HG03196 (cell line): ENCODE measurements around the gene SCGN.

ENCODE experiments used
- ATAC-seq: cut with Tn5 transposase; IDR thresholded peaks from one replicate; pipeline ENCODE4 v1.9.1; 2021; ENCODE audit not compliant: unreplicated experiment

SCGN gene

DNA sequence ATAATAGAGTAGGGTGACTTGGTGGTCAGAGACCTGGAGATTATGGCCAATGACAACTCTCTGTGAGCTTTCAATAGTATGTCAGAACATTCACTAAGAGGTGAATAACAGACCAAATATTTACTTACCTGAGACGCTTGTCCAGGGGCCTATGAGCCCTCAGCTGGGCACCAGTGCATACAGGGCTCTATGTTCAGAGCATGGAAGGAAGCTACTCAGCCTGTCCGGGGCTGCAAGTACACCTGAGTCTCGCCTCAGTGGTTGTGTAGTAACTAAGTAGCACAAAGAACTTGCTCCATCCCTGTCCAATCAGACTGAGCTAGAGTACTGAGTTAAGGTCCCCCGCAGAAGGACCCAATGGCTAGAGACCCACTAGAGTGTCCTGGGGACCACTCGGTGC lies 11.6 kb upstream of the SCGN start:
- no peak for ATAC-seq

DNA sequence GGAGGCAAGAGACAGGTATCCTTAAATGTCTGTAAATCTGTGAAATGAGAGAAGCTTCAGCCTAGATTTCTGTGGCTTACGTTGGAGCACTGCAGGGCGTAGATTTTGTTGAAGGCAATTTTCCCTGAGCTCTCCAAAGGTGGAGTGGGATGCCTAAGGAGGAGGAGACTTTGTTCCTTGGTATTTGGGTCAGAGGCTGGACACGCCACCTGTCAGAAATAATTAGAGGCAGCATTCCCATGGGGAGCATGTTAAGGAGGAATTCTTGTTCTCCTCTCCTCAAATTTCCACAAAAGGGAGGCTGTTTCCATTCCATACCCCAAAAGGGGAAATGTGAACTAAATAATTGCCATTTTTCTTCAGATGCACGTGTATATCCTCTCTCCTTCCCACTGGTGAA lies 11.1 kb upstream of the SCGN start:
- no peak for ATAC-seq

DNA sequence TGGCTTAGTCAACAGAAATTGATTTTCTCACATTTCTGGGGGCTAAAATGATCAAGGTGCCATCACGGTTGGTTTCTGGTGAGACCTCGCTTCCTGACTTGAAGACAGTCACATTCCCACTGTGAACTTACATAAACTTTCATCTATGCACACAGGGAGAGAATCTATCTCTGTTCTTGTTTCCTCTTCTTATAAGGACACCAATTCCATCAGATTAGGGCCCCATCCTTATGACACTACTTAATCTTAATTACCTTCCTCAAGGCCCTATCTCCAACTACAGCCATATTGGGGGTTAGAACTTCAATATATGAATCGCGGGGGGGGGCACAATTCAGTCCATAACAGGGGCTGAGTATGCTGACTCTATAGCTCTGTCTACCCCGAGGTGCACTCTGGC lies 10.6 kb upstream of the SCGN start:
- ATAC-seq = no peak

GRCh38 chr6:25641940-25642666 lies 9.9 kb upstream of the SCGN start:
- ATAC-seq = no peak

GRCh38 chr6:25642667-25643328 lies 9.2 kb upstream of the SCGN start:
- ATAC-seq = no peak

GRCh38 chr6:25645916-25646315 lies 6.1 kb upstream of the SCGN start:
- no peak for ATAC-seq

- ATAC-seq = no peak
Observed at GRCh38 chr6:25649611-25650010, 2.4 kb upstream of the SCGN start.

DNA sequence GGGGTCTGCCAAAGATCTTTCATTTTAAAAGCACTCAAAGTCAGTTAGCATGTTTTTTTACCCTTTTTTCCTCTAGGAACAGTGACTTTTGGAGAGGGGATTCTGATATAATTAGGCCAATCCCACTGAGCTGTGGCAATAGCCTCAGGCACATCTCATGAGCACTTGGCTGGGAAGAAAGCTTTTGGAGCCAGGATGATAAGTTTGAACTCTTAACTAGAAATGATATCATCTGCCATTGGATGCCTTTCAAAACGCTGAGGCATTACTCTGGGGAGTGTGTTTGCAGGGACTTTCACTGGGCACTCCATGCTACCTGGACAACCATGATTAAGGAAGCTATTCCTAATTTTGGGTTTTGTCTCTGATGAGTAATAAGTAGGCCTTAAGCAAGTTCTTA lies 3.7 kb downstream of the SCGN start:
- ATAC-seq = no peak

DNA sequence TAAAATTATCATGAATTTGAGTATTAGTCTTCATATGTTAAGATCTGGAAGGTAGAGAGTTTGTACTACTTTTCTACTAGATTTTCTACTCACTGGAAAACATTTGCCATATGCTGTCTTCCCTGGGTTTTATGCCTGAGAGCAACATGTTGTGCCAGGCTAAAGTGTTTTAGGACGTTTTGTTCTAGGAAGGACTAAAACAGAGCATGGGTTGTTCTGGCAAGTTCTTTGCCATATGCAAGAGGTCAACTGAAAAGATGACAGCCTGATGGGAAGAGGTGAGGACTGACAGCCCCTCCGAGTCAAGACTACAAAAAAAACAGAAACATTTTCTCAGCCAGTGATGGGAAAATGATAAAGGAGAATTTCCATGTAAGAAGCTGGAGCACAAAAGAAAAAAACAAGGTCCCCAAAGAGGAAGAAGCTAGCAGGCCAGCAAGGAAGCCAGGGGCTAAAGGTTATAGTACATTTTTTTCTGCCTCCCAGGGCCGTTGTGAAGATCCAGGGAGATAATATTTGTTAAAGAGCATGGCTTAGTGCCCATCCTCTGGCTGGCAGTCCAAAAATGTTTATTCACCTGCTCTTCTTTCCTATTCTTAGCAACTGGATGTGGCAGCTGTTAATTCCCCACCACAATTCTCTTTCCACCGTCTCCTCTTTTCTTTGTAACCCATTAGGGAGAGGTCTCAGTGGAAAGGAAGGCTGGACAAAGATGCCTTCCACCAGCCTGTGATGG lies 7.8 kb downstream of the SCGN start:
- ATAC-seq = no peak

DNA sequence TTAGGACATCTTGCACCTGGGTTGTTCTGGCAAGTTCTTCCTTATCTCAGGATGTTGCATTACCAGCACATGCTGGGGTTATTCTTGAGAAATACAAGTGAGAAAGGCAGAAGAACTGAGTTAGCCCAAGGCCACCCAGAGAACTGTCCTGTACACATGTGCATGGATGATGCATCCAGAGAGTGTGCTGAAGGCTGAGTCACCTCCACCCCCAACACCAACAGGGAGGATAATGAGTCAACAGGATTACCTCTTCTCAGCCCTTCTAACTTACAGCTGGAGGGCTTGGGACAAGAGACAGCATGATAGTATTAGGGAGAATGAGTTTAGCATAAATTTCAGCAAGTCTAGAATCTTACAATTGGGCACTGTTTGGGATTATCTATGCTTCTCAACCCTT lies 8.5 kb downstream of the SCGN start:
- no peak for ATAC-seq

GRCh38 chr6:25661129-25661779 lies 9.2 kb downstream of the SCGN start:
- ATAC-seq = no peak

DNA sequence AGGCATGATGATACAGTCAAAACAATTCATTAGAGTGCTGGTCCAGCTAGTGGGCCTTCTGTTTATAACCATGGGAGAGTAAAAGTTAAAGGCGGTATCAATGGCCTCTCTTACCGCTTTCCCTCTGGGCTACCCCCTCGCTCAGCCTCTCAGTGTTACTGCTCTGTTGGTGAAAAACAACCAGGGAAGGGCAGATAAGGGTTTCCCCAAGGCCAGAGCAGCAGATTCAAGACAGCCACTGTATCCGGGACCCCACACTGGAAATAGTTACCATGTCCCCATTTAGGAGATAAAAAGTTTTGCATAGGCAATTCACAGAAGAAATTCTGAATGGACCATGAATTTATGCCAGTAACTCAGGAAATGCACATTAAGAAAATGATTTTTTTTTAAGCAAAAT lies 13.4 kb downstream of the SCGN start:
- ATAC-seq = no peak

DNA sequence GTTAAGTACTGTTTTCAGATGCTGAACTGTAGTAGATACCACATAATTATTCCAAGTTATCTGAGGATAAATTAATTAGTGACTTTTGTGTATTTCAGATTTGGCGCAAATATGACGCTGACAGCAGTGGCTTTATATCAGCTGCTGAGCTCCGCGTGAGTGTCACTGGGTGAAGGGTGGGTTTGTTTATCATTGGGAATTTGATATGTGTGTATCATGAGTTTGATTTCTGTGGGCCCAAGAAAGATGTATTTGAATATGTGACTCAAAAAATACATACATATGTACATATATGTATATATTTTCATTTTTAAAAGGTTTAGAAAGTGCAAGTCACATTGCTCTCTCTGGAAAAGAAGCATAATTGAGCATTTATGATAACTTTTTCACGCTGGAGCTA lies 17.4 kb downstream of the SCGN start:
- no peak for ATAC-seq

DNA sequence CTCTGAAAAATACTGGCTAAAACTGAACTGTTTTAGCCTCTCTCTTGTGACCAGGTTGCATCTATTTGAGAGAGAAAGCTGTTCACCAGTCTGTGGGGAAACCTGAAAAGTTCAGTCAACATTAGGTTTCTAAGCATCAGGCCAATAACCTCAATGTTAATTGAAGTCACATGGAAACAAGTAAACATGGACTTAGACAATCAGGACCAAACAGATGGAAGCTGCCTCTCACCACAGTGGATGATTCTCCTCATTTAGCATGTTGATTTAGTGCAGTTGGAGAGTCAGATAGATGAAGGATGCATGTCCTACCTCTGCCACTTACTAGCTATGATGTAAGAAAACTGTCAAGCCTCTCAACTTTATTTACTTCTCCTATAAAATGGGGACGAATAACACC lies 18.2 kb downstream of the SCGN start:
- no peak for ATAC-seq

GRCh38 chr6:25670793-25671513 lies 18.9 kb downstream of the SCGN start:
- ATAC-seq = no peak

DNA sequence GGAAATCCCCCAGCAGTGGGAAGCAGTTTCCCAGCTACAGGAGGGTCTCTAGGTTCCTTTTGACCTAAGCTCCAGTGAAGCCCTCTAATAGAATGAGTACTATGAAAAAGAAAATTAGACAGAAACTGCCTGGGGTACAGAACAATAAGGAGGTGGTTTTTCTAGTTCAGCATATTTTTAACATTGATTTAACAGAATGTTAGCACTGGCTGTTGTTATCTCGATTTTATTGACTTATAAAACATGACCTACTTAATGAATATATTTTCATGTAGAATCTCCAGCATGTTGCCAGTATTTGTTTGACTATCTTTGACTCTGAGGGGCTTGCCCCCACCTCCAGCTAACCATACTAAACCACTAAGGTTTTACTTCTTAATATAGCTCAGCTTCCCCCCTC lies 19.6 kb downstream of the SCGN start:
- ATAC-seq = no peak

DNA sequence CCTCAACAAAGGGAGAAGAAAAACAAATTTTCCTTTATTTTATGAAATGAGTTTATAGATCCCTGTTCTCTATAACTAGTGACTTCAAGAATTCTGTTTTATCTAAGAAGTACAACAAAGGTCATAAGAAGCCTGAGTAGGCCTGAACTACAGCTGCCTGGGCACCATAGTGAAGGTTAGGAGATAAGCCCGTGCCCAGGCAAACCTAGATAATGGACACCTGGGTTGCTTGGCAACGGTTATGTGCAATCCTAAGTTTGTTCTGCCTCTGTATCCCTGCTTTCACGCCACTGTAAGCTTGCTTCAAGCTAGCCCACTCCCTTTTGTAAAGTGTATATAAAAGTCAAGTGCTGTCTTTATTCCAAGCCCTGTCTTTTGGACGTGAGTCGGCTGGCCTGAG lies 23.2 kb downstream of the SCGN start:
- ATAC-seq = no peak

DNA sequence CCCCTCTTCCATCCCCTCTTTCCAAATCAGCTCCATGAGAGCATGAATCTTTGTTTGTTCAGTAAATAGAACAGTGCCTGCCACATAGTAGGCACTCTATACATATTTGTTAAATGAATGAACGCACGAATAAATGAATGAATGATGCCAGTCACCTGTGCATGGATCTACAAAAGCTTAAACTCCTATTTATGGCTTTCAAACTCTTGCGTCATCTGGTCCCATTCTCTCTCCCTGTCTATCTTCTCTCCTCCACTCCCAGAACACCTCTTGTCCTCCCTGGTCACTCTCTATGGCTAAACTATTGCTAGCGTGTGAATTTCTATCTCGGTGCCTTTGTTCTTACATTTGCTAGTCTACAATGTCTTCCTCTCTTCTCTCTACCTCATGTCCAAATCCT lies 24.8 kb downstream of the SCGN start:
- no peak for ATAC-seq

- no peak for ATAC-seq
Observed at GRCh38 chr6:25681848-25682247, 29.8 kb downstream of the SCGN start.

DNA sequence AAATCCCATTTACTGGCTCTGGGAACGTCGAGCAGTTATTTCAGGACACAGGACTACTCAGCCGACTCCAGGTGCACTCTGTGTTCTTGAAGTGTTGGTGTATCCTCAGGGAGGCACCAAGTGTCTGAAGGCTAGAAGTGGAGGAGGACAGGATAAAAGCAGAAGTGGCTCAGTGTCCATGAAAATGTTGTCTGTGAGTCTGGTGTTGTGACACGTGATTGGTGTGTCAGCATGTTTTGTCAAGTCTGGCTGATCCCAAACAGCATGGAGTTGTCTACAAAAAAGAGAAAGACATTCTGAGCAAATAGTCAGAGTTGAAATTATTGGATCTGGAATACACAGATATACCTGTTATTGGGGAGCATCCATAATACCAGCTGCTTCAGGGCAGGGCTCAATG lies 30.3 kb downstream of the SCGN start:
- ATAC-seq = no peak

GRCh38 chr6:25684565-25684964 lies 32.5 kb downstream of the SCGN start:
- no peak for ATAC-seq
